Measurements from ENCODE around the gene TCOF1.
"Not testable (repeated sequence)": the region's sequence is repeated elsewhere in the genome, so short reads cannot be mapped to it uniquely, and the experiment has no call there.

TCOF1 gene

GRCh38 chr5:150411245-150411979, 53.9 kb downstream of the TCOF1 start:
- TF ChIP-seq CTCF (IDR thresholded peaks at IDR 0.05) (no peak), ZFX (IDR thresholded peaks at IDR 0.05; ENCODE audit: borderline replicate concordance) (no peak)
- H3K27ac ChIP-seq, result no peak overlapping the region

- no peak within 1 kb of the TSS for H3K27ac ChIP-seq
- TF ChIP-seq CTCF (IDR thresholded peaks at IDR 0.05) (no peak), ZFX (IDR thresholded peaks at IDR 0.05; ENCODE audit: borderline replicate concordance) (no peak)
Observed at GRCh38 chr5:150412319-150413175, 55.0 kb downstream of the TCOF1 start, which contains the start of gene CD74. Gene CD74 (minus strand): TSS chr5:150412910. CDS start chr5:150412749, 161 bp downstream.

GRCh38 chr5:150413176-150413901, 55.8 kb downstream of the TCOF1 start:
- TF ChIP-seq CTCF (IDR thresholded peaks at IDR 0.05), result no peak
- TF ChIP-seq ZFX (IDR thresholded peaks at IDR 0.05; ENCODE audit: borderline replicate concordance), result no peak
- H3K27ac ChIP-seq, result no peak overlapping the region

GRCh38 chr5:150413902-150414790, 56.6 kb downstream of the TCOF1 start:
- H3K27ac ChIP-seq, result not testable (repeated sequence)

GRCh38 chr5:150419630-150420270, 62.3 kb downstream of the TCOF1 start:
- TF ChIP-seq ZFX (IDR thresholded peaks at IDR 0.05; ENCODE audit: borderline replicate concordance), result no peak
- no peak for TF ChIP-seq CTCF (IDR thresholded peaks at IDR 0.05)
- H3K27ac ChIP-seq, result no peak overlapping the region

GRCh38 chr5:150422075-150422474, 64.6 kb downstream of the TCOF1 start:
- TF ChIP-seq CTCF (IDR thresholded peaks at IDR 0.05) (no peak), ZFX (IDR thresholded peaks at IDR 0.05; ENCODE audit: borderline replicate concordance) (no peak)
- no peak overlapping the region for H3K27ac ChIP-seq
